Subcutaneous abdominal adipose tissue (tissue), 5 donors: ENCODE measurements around the gene SLC39A7.

Experiments
- H3K27ac ChIP-seq: one replicate; pipeline ENCODE4 v1.7.0; 2013; ENCODE audit warnings: low read depth, mild to moderate bottlenecking, inconsistent platforms, low read length, moderate library complexity
- H3K27me3 ChIP-seq, 5 donors: one replicate each; pipeline ENCODE4 v1.7.0; 2013; ENCODE audit warnings: low read length in 5 of 5, inconsistent platforms in 1 of 5; ENCODE audit not compliant: control insufficient read depth in 5 of 5, insufficient read depth in 4 of 5
- H3K36me3 ChIP-seq, 5 donors: one replicate each; pipeline ENCODE4 v1.7.0; 2013; ENCODE audit warnings: low read length in 5 of 5; ENCODE audit not compliant: control insufficient read depth in 5 of 5, insufficient read depth in 5 of 5
- H3K4me1 ChIP-seq, 5 donors: one replicate each; pipeline ENCODE4 v1.7.0; 2013; ENCODE audit warnings: low read length in 5 of 5, mild to moderate bottlenecking in 3 of 5, moderate library complexity in 1 of 5; ENCODE audit not compliant: control insufficient read depth in 5 of 5, insufficient read depth in 5 of 5
- H3K4me3 ChIP-seq, 5 donors: one replicate each; pipeline ENCODE4 v1.7.0; 2013; ENCODE audit warnings: low read length in 5 of 5, low read depth in 1 of 5
- H3K9ac ChIP-seq, 5 donors: one replicate each; pipeline ENCODE4 v1.7.0; 2013; ENCODE audit warnings: low read length in 5 of 5, mild to moderate bottlenecking in 4 of 5, moderate library complexity in 3 of 5
- H3K9me3 ChIP-seq, 5 donors: one replicate each; pipeline ENCODE4 v1.7.0; 2013; ENCODE audit warnings: low read length in 5 of 5; ENCODE audit not compliant: control insufficient read depth in 5 of 5
- donor health status: healthy.
- donor health status: healthy.
- donor health status: healthy.
- donor health status: healthy.
- donor health status: healthy.

Gene SLC39A7

DNA sequence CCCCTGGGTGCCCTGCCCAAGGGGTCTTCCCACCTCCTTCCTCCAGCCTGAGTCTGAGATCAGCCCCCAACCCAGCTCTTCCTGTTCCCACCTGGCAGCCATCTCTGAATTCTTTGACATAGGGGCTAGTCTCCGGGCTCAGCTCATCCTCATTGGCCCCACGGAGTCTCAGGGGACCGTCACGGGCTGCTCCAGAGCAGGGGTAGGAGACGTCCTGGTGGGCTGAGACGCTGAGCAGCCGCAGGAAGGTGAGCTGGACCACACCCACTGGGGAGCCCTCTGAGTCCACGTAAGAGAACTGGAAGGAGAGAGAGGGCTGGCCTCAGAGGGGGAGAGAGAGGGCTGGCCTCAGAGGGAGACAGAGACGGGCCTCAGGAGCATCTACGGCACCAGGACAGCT lies 36.5 kb upstream of the SLC39A7 start:
- Histone ChIP-seq H3K27ac (no peak overlapping the region), H3K9ac (no peak overlapping the region), H3K4me3 (no peak overlapping the region), H3K36me3 (no peaks in the 10 kb centered on the region), H3K27me3 (peaks cover 0 to 9% (median 0%) of the 10 kb centered on the region in 5 donors), H3K9me3 (no peaks in the 10 kb centered on the region), H3K4me1 (peaks cover 0 to 17% (median 14%) of the 10 kb centered on the region in 5 donors)

GRCh38 chr6:33164665-33165373 lies 35.8 kb upstream of the SLC39A7 start:
- no peak overlapping the region for H3K9ac ChIP-seq
- no peak overlapping the region for H3K27ac ChIP-seq
- H3K27me3 ChIP-seq: peaks cover 0 to 9% (median 0%) of the 10 kb centered on the region in 5 donors
- no peaks in the 10 kb centered on the region for H3K36me3 ChIP-seq
- H3K4me3 ChIP-seq: no peak overlapping the region
- no peaks in the 10 kb centered on the region for H3K9me3 ChIP-seq
- peaks cover 0 to 17% (median 14%) of the 10 kb centered on the region in 5 donors for H3K4me1 ChIP-seq

GRCh38 chr6:33165581-33166258 lies 34.9 kb upstream of the SLC39A7 start:
- Histone ChIP-seq H3K4me3 (no peak overlapping the region), H3K9me3 (no peaks in the 10 kb centered on the region), H3K36me3 (no peaks in the 10 kb centered on the region), H3K27me3 (peaks cover 0 to 9% (median 0%) of the 10 kb centered on the region in 5 donors), H3K4me1 (peaks cover 0 to 16% (median 14%) of the 10 kb centered on the region in 5 donors), H3K27ac (no peak overlapping the region), H3K9ac (no peak overlapping the region)

GRCh38 chr6:33166363-33166762 lies 34.3 kb upstream of the SLC39A7 start:
- Histone ChIP-seq H3K9ac (no peak overlapping the region), H3K4me1 (peaks cover 0 to 10% (median 8%) of the 10 kb centered on the region in 5 donors), H3K36me3 (no peaks in the 10 kb centered on the region), H3K27ac (no peak overlapping the region), H3K9me3 (no peaks in the 10 kb centered on the region), H3K27me3 (peaks cover 0 to 9% (median 0%) of the 10 kb centered on the region in 5 donors), H3K4me3 (no peak overlapping the region)

DNA sequence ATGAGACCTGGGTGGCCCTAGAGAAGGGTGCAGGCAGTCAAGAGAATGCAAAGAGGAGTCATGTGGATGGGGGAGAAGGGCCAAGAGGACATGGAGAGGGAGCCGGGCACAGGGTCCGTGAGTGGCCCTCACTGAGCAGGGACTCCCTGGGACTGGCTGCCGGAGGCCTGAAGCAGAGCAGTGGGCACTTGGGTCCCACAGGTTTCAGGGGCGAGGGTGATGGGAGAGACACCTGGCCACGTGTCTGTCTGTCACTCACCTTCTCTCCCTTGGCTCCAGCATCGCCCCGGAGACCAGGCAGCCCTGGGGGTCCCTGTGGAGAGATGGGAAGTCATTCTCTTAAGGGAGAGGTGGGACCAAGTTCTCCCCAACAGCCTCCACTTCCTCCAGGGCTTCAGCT lies 33.9 kb upstream of the SLC39A7 start:
- H3K4me1 ChIP-seq: peaks cover 0 to 6% (median 4%) of the 10 kb centered on the region in 5 donors
- H3K4me3 ChIP-seq: no peak overlapping the region
- H3K9me3 ChIP-seq: no peaks in the 10 kb centered on the region
- no peak overlapping the region for H3K9ac ChIP-seq
- no peak overlapping the region for H3K27ac ChIP-seq
- no peaks in the 10 kb centered on the region for H3K36me3 ChIP-seq
- peaks cover 0 to 9% (median 0%) of the 10 kb centered on the region in 5 donors for H3K27me3 ChIP-seq

DNA sequence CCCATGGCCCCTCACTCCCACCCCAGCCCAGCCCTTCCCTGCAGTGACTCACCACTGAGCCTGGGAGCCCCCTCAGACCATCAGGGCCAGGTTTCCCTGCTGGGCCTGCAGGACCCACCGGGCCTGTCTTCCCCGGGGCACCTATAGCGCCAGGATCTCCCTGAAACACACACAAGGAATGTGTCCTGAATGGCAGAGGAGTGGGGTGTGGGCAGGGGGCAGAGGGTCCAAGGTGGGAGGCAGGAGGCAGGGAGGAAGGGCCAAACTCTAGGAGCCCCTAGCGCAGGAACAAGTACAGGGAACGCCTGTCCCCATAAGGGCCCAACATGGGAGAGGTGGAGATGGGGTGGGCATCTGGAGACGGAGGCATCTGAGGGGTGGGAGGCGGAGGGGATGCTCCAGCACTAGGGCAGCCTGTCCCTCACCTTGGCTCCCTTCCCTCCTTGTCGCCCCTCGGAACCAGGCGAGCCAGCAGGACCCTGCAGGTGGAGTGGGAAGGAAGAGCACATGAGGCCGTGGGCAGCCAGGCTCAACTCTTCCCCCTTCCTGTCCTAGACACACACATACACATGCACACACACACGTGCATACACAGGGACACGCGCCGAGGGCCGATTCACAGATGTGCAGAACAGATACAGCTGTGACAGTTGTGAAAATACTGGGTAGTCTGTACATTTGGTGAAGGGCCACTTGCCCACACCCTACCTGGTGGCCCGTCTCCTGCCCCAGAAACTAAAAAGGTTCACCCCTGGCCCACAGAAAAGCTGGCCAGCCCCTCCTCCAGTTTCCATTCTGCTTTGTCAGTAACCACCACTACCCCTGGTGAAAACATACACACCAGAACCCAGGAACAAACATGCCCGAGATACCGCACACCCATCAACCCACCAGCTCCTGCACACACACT lies 33.0 kb upstream of the SLC39A7 start:
- Histone ChIP-seq H3K4me1 (no peaks in the 10 kb centered on the region), H3K9me3 (no peaks in the 10 kb centered on the region), H3K27ac (no peak overlapping the region), H3K36me3 (no peaks in the 10 kb centered on the region), H3K4me3 (no peak overlapping the region), H3K9ac (no peak overlapping the region), H3K27me3 (peaks cover 0 to 9% (median 0%) of the 10 kb centered on the region in 5 donors)

DNA sequence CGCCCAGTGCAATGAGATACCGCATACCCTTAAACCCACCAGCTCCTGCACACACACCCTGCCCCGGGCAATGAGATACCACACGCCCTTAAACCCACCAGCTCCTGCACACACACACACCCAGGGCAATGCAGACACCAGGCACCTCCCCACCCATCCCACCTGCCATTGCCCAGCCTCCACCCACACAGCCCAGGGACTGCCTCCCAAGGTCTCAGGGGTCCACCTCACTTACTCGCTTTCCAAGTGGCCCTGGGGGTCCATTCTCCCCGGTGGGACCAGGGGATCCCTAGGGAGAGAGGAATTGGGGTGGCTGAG lies 32.4 kb upstream of the SLC39A7 start:
- no peaks in the 10 kb centered on the region for H3K4me1 ChIP-seq
- H3K9me3 ChIP-seq: no peaks in the 10 kb centered on the region
- H3K36me3 ChIP-seq: no peaks in the 10 kb centered on the region
- H3K27ac ChIP-seq: no peak overlapping the region
- H3K4me3 ChIP-seq: no peak overlapping the region
- H3K27me3 ChIP-seq: peaks cover 0 to 9% (median 3%) of the 10 kb centered on the region in 5 donors
- H3K9ac ChIP-seq: no peak overlapping the region

GRCh38 chr6:33168639-33169038 lies 32.0 kb upstream of the SLC39A7 start:
- H3K27me3 ChIP-seq: peaks cover 0 to 9% (median 3%) of the 10 kb centered on the region in 5 donors
- no peak overlapping the region for H3K4me3 ChIP-seq
- H3K9ac ChIP-seq: no peak overlapping the region
- no peaks in the 10 kb centered on the region for H3K9me3 ChIP-seq
- H3K4me1 ChIP-seq: no peaks in the 10 kb centered on the region
- no peak overlapping the region for H3K27ac ChIP-seq
- no peaks in the 10 kb centered on the region for H3K36me3 ChIP-seq

GRCh38 chr6:33169291-33170175 lies 31.1 kb upstream of the SLC39A7 start:
- Histone ChIP-seq H3K9me3 (no peaks in the 10 kb centered on the region), H3K4me1 (no peaks in the 10 kb centered on the region), H3K36me3 (no peaks in the 10 kb centered on the region), H3K27me3 (peaks cover 0 to 4% (median 0%) of the 10 kb centered on the region in 5 donors), H3K4me3 (no peak overlapping the region), H3K27ac (no peak overlapping the region), H3K9ac (no peak overlapping the region)
